K562 (cell line): ENCODE data around the gene HGF. TPM values are rescaled to one million over a fixed set of nuclear protein-coding genes. Genes with fewer than 3 reads are reported as not detected.

Source experiments
- CBX8 ChIP-seq: fragments of 200-600 bp; sonication (generic); IDR thresholded peaks from 2 replicates; pipeline ENCODE4 v1.6.1; 2012; ENCODE audit warnings: borderline replicate concordance, mixed run types, low read depth, mild to moderate bottlenecking, moderate library complexity, mixed read lengths, low read length, control low read depth, inconsistent platforms; ENCODE audit not compliant: poor library complexity, severe bottlenecking; ENCODE audit errors: extremely low read depth
- CEBPG ChIP-seq, 3 experiments: fragments of 200-800 bp in 1 of 3; sonication (Bioruptor generic) in 1 of 3; sonication (generic) in 1 of 3; formaldehyde crosslinking in 1 of 3; IDR thresholded peaks in 2 of 3; conservative IDR thresholded peaks in 1 of 3; 2 replicates each; pipeline versions ENCODE4 v1.6.1 to v1.8.0; 2016 to 2022; ENCODE audit warnings: missing compliant biosample characterization in 2 of 3, missing genetic modification characterization in 2 of 3, mild to moderate bottlenecking in 1 of 3, missing genetic modification reagents in 1 of 3
- EGR1 ChIP-seq: fragments of 450-650 bp; conservative IDR thresholded peaks from 2 replicates; pipeline ENCODE4 v1.6.1; 2017; ENCODE audit warnings: mild to moderate bottlenecking
- EZH2 ChIP-seq: IDR thresholded peaks from 2 replicates; pipeline ENCODE4 v1.6.1; 2012; ENCODE audit warnings: low read depth, mild to moderate bottlenecking, inconsistent platforms, low read length, borderline replicate concordance
- NR3C1 ChIP-seq: sonication (generic); formaldehyde crosslinking; IDR thresholded peaks from 2 replicates; pipeline ENCODE4 v1.8.1; 2022; ENCODE audit warnings: missing genetic modification reagents
- PRMT5 ChIP-seq: sonication (generic); formaldehyde crosslinking; IDR thresholded peaks from 2 replicates; pipeline ENCODE4 v1.5.0; 2020; ENCODE audit warnings: missing genetic modification reagents
- RUNX1 ChIP-seq: sonication (generic); IDR thresholded peaks from 2 replicates; pipeline ENCODE4 v1.6.1; 2016; ENCODE audit warnings: antibody characterized with exemption, low read depth
- SMARCE1 ChIP-seq: fragments of 450-650 bp; IDR thresholded peaks from 2 replicates; pipeline ENCODE4 v1.7.1; 2016; ENCODE audit warnings: mild to moderate bottlenecking
- ZNF280A ChIP-seq: fragments of 450-650 bp; IDR thresholded peaks from 2 replicates; pipeline ENCODE4 v1.6.1; 2018; ENCODE audit warnings: mild to moderate bottlenecking, low read depth; ENCODE audit not compliant: partially characterized antibody
- polyA plus RNA-seq, 8 experiments: library from polyadenylated mRNA; depleted of rRNA in 4 of 8; stranded (reverse) in 5 of 8; unstranded in 3 of 8; fragments of >200 nt; fragmentation: Nextera tagmentation in 2 of 8; fragmentation: Illumina TruSeq in 1 of 8; extraction: Ambion mirVana in 2 of 8; extraction: Trizol in 1 of 8; gene quantifications; 2 replicates each; pipeline versions ENCODE4 v1.2.1 to v1.2.3, GENCODE V29; 2011 to 2014; ENCODE audit warnings: inconsistent platforms in 1 of 8, missing spikeins in 1 of 8
- total RNA-seq, 7 experiments: library from RNA; depleted of rRNA in 6 of 7; stranded (reverse); fragments of >200 nt in 6 of 7; fragmentation: Illumina TruSeq in 2 of 7; extraction: Trizol in 2 of 7; gene quantifications; 2 replicates each; pipeline versions ENCODE4 v1.2.1 to v1.2.3, GENCODE V29; 2011 to 2021; ENCODE audit warnings: low replicate concordance in 1 of 7

Gene HGF
- total and polyA plus RNA-seq, 9 of the 15 experiments (the other 6 are each of a cell fraction or from before 2014, with no cell fraction given), result 0.02 TPM; not detected in 8

- no peak for TF ChIP-seq ZNF280A
- TF ChIP-seq EZH2, result no peak
- TF ChIP-seq PRMT5 (CRISPR knock-in tag), result no peak
- no peak for TF ChIP-seq SMARCE1
- no peak for TF ChIP-seq RUNX1
- no peak for TF ChIP-seq EGR1
- no peak for TF ChIP-seq CEBPG (CRISPR knock-in tag; IDR thresholded peaks at IDR 0.05)
- TF ChIP-seq CEBPG (tag; conservative IDR thresholded peaks at IDR 0.05 in 1 of 2, IDR thresholded peaks at IDR 0.05 in 1 of 2), result no peak
- TF ChIP-seq CBX8, result no peak
- no peak for TF ChIP-seq NR3C1 (CRISPR knock-in tag)
- TF ChIP-seq, all 486 proteins: peak for 0
Observed at GRCh38 chr7:81783818-81784217, 14.0 kb upstream of the HGF start (continued).
